Measurements from ENCODE around the gene ZNF292. TPM values are rescaled to one million over a fixed set of nuclear protein-coding genes. Genes with fewer than 3 reads are reported as not detected.

ZNF292 gene
- polyA plus RNA-seq, 1 of the 3 experiments (the other 2 are of a cell fraction): 3.2 TPM

- Histone ChIP-seq H2AFZ (ENCODE audit: low read depth) (no peak overlapping the region), H3K27ac (ENCODE audit: low read depth in 2 of 2, low read length in 1 of 2) (no peak overlapping the region), H3K4me1 (ENCODE audit: control insufficient read depth in 1 of 2, insufficient read depth in 2 of 2, low read depth in 1 of 2, low read length in 1 of 2) (peaks cover 1 to 6% of the 10 kb centered on the region in 2 experiments; a peak in 2 of 4 replicates), H3F3A (replicated peaks; ENCODE audit: insufficient read depth) (no peaks in the 10 kb centered on the region), H3K9ac (no peak overlapping the region), H3K4me2 (no peak overlapping the region), H3K9me2 (no peaks in the 10 kb centered on the region), H3K9me3 (no peaks in the 10 kb centered on the region), H4K20me1 (ENCODE audit: insufficient read depth) (peaks cover 100% of the 10 kb centered on the region), H3K36me3 (replicated peaks in 1 of 2; ENCODE audit: control insufficient read depth in 1 of 2, insufficient read depth in 2 of 2, low read length in 1 of 2) (peaks cover 0 to 7% of the 10 kb centered on the region in 2 experiments), H3K79me2 (ENCODE audit: insufficient read depth) (peaks cover 100% of the 10 kb centered on the region), H3K27me3 (ENCODE audit: insufficient read depth) (no peaks in the 10 kb centered on the region), H3K4me3 (ENCODE audit: low read depth in 2 of 2, low read length in 1 of 2) (no peak overlapping the region)
- 95% methylated on average over 2 of the region's 2 CpGs for WGBS (ENCODE audit: low lambda C conversion rate)
- DNase-seq: no peak
- POLR2A ChIA-PET: no interaction called here
- no peak for TF ChIP-seq TAF1 (IDR thresholded peaks at IDR 0.05; ENCODE audit: borderline replicate concordance, low read depth, low read length)
- no peak for TF ChIP-seq GATA2 (CRISPR knock-in tag; IDR thresholded peaks at IDR 0.05)
- TF ChIP-seq FOXJ3 (CRISPR knock-in tag; IDR thresholded peaks at IDR 0.05): no peak
- no peak for TF ChIP-seq USF2 (IDR thresholded peaks at IDR 0.05; ENCODE audit: borderline replicate concordance, low read depth, low read length)
- TF ChIP-seq EZH2phosphoT487 (IDR thresholded peaks at IDR 0.05; ENCODE audit: borderline replicate concordance, low read depth): no peak
- TF ChIP-seq MAX (IDR thresholded peaks at IDR 0.05; ENCODE audit: low read depth): no peak
- TF ChIP-seq POLR2AphosphoS5 (IDR thresholded peaks at IDR 0.05; ENCODE audit: low read depth, low read length): no peak
- no peak for TF ChIP-seq JUND (IDR thresholded peaks at IDR 0.05)
- TF ChIP-seq FOXM1 (IDR thresholded peaks at IDR 0.05; ENCODE audit: low read depth): no peak
- TF ChIP-seq SMC3 (IDR thresholded peaks at IDR 0.05; ENCODE audit: low read depth, low read length): no peak
- no peak for TF ChIP-seq EP300 (IDR thresholded peaks at IDR 0.05; ENCODE audit: borderline replicate concordance in 1 of 2, low read depth in 1 of 2, low read length in 1 of 2)
- no peak for TF ChIP-seq REST (IDR thresholded peaks at IDR 0.05; ENCODE audit: low read depth, low read length)
- TF ChIP-seq GABPA (IDR thresholded peaks at IDR 0.05; ENCODE audit: low read depth): no peak
- TF ChIP-seq RCOR1 (IDR thresholded peaks at IDR 0.05; ENCODE audit: low read length): no peak
- no peak for TF ChIP-seq SIN3A (IDR thresholded peaks at IDR 0.05; ENCODE audit: borderline replicate concordance, low read depth, low read length)
- TF ChIP-seq, protein P1, sequence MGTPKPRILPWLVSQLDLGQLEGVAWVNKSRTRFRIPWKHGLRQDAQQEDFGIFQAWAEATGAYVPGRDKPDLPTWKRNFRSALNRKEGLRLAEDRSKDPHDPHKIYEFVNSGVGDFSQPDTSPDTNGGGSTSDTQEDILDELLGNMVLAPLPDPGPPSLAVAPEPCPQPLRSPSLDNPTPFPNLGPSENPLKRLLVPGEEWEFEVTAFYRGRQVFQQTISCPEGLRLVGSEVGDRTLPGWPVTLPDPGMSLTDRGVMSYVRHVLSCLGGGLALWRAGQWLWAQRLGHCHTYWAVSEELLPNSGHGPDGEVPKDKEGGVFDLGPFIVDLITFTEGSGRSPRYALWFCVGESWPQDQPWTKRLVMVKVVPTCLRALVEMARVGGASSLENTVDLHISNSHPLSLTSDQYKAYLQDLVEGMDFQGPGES (IDR thresholded peaks at IDR 0.05; ENCODE audit: low read depth, low read length): no peak
- no peak for TF ChIP-seq RXRA (IDR thresholded peaks at IDR 0.05; ENCODE audit: borderline replicate concordance, low read depth)
- no peak for TF ChIP-seq NFIC (IDR thresholded peaks at IDR 0.05; ENCODE audit: borderline replicate concordance)
- TF ChIP-seq FOSL2 (IDR thresholded peaks at IDR 0.05; ENCODE audit: borderline replicate concordance, low read depth): no peak
- TF ChIP-seq TCF12 (IDR thresholded peaks at IDR 0.05): no peak
- CTCF ChIA-PET: no interaction called here
These were observed 9.8 kb downstream of the ZNF292 start for GRCh38 chr6:87165185-87165584.

Measured in SK-N-SH (cell line).